HG03097 (cell line): Measurements from ENCODE around the gene NECTIN2.

Source experiments
- ATAC-seq: cut with Tn5 transposase; IDR thresholded peaks from one replicate; pipeline ENCODE4 v1.9.1; 2021; ENCODE audit not compliant: unreplicated experiment, low FRiP score

The NECTIN2 gene

DNA sequence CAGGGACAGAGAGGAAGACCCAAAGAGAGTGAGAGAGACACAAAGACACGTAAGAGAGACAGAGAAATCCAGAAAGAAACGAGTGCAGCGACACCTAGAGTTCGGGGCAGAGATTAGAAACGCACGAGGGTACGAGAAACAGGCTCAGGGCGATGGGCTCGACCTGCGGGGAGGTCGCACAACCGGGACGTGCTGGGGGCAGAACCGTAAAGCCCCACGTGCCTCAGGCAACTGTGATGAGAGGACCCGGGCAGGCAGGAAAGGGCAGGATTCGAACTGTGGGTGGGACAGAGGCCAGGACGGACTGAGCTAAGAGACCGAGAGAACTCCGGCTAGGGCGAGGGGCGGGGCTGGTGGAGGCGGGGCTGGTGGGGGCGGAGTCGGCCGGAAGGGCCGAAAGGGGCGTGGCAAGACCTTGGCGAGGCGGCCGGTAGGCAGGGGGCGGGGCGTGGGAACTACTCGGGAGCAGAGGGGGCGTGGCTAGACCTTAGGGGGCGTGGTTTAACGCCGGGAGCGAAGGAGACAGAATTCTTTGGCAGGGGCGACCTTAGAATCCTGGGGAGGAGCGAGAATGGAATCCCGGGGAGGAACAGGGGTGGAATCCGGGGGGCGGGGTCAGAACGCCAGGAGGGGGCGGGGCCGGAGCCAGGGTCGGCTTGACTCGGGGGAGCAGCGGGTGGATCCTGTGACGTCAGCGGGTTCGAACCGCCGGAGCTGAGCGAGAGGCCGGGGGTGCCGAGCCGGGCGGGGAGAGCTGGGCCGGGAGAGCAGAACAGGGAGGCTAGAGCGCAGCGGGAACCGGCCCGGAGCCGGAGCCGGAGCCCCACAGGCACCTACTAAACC lies at the start of gene NECTIN2:
NECTIN2 (plus strand) TSS at position 686 of the 843 bp plus-strand sequence. CDS start 229 bp downstream, outside the sequence.
- no peak for ATAC-seq

DNA sequence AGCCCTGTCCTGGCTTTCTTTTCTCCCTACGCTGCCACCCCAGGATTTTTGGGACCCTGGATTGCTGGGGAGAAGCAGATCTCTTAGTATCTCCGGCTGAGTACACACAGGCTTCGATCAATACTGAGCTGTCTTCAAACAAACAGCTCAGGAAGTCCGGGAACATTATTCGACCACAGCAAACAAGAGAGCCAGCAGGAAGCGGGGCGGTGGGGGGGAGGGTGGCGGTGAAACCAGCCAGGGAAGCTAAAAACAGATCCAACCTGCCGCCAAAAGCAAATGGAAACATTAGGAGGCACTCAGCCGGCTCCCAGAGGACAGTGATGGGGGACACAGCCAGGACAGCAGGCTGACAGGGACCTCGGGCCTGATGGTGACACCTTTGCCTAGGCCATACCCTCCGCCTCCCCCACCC lies 49.4 kb upstream of the NECTIN2 start:
- no peak for ATAC-seq

DNA sequence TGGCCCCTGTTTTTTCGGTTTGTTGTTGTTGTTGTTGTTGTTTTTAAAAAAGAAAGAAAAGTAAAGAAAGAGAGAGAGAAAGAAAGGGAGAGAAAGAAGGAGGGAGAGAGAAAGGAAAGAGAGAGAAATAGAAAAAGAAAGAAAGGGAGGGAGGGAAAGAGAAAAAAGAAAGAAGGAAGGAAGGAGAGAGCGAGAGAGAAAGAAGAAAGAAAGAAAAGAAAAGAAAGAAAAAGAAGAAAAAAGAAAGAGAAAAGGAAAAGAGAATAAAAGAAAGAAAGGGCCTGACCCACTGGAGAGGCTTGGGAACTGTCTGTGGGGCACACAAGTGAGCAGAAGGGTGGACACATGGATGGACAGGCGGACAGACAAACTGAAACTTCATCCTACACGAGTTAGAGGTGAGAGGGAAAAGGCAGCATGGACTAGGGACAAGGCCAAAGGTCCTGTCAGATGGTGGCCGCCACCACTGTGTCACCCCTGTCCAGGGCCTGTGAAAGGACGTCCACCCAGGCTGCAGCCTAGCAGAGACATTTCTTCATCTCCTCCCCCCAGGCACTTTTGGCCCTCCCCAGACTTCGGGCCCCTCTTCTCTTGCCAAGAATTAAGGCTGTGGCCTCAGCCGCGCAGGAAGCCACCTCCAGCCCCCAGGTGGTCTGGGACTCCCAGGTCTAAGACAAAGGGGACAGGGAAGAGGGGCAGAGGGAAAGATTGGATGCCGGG lies 46.3 kb upstream of the NECTIN2 start:
- ATAC-seq, result no peak

DNA sequence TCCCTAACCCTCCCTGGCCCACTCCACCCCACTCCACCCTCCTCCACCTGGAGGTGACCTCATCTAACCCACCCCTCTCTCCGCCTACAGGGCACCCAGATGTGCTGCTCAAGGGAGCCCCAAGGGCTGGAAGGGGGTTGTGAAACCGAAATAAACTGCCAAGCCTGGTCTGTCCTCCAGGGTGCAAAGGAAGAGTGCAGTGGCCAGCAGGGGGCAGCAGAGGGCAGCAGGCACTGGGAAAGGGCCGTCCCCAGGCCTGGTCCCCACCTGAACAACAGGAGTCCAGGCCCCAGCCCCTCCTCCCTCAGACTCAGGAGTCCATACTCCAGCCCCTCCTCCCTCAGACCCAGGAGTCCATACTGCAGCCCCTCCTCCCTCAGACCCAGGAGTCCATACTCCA lies 45.6 kb upstream of the NECTIN2 start:
- no peak for ATAC-seq

DNA sequence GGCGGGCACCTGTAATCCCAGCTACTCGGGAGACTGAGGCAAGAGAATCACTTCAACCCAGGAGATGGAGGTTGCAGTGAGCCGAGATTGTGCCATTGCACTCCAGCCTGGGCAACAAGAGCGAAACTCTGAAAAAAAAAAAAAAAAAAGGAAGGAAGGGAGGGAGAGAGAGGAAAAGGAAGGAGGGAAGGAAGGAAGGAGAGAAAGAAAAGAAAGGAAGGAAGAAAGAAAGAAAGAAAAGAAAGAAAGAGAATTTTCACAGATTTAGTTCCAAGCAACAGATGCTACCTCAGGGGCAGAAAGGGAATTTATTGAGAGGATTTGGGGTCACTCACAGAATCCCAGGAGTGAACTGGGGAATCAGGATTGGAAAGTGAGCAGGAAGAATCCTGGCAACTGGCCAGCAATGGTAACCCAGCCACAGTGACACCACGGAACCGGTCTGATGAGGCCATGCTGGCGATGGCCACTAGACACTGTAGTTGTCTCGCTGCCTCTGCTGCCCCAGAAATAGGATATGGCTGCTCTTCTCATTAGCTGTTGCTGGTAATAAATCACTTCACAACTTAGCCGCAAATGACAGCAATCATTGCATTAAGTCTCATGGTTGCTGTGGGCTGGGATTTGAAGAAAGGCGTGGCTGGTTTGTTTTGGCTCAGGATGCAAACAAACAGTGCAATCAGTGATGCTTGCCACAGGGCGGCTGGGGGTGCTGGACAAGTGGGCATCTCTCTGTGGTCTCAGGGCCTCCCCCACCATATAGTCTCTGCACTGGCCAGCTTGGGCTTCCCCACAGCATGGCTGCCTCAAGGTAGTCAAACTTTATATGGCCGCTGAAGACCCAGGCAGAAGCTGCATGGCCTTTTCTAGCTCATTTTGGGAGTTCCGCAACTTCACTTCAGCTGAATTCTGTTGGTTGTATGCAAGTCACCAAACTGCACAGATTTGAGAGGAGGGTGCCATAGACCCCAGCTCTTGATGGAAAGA lies 42.4 kb upstream of the NECTIN2 start:
- no peak for ATAC-seq

DNA sequence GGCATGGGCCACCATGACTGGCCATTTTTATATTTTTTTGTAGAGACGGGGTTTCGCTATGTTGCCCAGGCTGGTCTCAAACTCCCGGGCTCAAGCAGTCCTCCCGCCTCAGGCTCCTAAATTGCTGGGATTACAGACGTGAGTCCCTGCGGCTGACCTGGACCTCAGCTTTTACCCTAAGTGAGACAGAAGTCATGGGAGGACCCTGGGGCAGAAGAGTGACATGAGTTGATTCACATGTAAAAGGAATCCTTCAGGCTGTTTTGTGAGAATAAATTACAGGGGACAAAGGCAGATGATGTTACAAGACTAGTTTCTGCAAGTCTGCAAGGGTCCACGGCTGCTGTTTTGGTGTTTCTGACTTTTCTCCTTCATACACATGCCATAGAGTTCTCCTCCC lies 39.8 kb upstream of the NECTIN2 start:
- no peak for ATAC-seq

DNA sequence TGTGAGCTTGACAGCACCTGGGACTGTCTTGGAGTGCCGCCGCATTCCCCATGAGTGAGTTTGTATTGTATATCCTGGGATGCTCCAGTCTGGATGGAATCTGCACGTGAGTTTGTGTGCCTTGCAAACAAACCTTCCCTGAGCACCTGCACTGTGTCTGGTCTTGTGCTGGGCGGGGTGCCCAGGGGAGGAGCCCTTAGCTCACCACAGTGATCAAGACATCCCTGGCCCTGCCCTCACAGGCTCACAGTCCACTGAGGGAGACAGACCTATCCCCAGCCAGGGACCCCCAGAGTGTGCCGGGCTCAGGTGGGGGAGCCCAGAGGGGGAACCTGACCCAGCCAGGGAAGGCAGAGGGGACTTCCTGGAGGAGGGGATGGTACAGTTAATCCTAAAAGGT lies 38.9 kb upstream of the NECTIN2 start:
- no peak for ATAC-seq

DNA sequence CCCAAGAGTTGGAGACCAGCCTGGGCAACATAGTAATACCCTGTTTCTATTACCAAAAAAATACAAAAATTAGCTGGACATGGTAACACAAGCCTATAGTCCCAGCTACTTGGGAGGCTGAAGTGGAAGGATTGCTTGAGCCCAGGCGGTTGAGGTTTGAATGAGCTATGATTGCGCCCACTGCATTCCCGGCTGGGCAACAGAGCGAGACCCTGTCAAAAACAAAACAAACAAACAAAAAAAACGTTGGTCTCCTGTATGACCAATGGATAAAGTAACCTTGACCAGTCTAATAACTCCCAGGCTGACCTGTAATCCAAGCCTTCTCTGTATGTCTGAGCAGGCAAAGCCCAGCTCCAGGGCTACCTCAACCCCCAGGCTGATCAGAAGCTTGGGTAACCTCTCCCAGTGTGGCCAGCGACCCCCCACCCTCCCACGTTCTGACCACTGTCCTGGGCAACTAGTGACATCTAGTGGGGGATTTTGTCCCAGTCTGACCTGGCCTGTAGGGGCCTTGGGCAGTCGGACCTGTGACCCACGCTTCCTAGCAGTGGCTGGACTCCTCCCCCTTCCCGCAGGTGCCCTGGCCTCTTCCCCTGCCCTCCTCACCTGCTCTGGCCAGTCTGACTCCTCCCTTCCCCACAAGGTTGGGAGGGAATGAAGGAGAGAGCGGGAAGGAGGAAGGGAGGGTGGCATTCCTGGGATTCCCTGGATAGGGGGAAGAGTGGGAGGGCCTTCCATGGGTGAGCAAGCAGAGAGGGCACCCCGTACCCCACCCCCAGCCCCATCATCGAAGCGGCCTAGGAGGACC lies 38.2 kb upstream of the NECTIN2 start:
- ATAC-seq, result no peak

DNA sequence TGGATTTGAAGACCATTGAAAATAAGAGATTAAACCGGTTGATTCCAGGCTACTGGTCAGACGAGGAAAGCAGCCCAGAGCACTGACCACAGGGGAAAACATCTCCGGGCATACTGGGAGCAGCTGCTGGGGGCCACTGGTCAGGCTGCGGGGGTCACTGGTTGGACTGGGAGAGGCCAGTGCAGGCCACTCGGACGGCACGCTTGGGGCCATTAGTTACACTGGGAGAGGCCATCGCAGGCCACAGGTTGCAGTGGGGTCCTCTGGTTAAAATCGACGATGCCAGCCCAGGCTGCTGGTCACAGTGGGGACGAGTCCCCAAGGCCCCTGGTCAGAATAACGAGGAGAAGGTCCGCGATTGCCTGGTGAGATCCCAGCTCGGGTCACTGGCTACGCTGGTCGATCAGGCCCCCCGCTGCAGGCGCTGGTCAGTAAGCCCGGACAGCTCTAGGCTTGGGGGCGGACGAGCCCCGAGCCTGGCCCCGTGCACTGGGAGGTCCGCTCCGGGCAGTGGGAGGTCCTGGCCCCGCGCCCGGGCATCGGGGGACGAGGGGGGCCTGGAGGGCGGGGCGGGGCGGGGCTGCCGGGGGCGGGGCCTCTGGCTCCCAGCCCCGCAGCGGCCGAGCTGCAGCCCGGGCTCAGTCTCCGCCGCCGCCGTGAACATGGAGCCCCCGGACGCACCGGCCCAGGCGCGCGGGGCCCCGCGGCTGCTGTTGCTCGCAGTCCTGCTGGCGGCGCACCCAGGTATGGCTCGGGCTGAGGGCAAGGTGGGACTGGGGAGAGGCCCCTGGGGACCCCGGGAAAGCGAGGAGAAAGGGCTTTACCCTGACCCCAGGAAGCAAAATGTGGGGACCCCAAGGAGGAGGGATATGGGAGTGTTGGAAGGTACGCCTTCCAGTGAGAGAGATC lies 37.4 kb upstream of the NECTIN2 start, which contains the start of gene BCAM:
BCAM (plus strand) TSS at position 641 of the 909 bp plus-strand sequence; CDS start at position 663, 22 bp downstream.
- no peak for ATAC-seq

DNA sequence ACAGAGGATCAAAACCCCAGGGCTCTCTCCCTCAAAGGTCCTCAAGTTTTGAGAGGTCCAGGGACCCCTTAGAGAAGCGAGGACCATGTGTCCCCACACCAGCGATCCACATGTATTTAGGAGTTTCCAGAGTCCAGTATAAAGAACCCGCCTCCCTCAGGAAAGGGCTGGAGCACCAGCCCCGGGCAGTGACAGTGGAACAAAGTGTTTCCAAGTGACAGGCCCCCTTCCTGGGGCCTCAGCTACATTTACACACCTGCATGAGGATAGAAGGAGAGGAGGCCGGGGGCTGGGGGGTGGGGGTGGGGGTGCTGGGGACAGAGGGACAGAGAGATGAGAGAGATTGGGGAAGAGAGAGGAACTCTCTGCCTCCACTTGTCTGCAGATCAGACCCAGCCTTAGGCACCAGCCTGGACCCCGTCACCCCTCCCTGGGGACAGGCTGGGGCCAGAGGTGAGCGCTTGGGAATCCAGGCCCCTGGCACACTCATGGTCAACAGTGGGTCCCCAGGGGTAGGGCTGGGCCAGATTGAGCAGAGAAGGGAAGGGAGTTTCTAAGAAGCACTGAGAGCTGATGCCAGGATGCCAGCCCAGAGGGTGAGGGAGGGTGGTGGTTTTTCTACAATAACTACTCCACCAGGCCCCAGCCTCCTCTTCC lies 36.4 kb upstream of the NECTIN2 start:
- ATAC-seq, result no peak

DNA sequence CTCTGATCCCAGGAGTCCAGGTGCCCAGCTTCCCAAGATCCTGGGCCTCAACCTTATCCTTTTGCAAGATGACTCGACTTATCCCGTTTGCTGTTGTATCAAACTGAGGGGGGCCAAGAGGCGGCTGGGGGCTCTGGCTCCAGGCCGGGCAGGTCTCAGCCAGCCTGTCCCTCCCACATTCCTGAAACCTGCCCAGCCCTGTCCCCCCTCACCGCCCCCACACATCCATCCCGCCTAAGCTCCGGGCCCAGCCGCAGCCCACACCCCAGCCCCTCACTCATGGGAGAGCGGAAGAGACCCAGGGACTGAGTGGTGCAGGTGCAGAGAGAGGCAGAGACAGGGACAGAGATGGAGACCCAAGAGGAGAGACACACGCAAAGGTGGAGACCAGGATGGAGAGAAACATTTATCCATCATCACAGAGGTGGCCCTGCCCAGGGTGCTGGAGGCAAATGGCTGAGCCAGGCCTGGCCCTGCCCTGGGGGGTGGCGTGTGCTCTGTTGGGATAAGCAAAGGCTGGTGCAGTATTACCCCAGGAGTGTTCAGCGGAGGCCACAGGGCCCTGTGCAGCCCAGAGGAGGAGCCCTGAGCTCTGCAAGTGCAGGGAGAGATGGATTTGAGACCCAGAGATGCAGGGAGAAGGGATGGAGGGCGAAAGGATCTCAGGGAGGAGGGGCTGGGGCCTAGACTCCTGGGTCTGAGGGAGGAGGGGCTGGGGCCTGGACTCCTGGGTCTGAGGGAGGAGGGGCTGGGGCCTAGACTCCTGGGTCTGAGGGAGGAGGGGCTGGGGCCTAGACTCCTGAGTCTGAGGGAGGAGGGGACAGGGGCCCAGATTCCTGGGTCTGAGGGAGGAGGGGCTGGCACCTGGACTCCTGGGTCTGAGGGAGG lies 35.6 kb upstream of the NECTIN2 start:
- ATAC-seq, result no peak

DNA sequence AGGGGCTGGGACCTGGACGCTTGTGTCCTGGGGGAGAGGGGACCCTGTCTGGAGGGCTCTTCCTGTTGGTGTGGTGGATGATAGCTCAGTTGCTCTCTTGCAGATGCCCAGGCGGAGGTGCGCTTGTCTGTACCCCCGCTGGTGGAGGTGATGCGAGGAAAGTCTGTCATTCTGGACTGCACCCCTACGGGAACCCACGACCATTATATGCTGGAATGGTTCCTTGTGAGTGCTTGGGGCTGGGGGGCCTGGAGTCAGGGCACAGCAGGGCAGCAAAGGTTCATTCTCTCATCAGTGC lies 35.0 kb upstream of the NECTIN2 start:
- ATAC-seq, result no peak

DNA sequence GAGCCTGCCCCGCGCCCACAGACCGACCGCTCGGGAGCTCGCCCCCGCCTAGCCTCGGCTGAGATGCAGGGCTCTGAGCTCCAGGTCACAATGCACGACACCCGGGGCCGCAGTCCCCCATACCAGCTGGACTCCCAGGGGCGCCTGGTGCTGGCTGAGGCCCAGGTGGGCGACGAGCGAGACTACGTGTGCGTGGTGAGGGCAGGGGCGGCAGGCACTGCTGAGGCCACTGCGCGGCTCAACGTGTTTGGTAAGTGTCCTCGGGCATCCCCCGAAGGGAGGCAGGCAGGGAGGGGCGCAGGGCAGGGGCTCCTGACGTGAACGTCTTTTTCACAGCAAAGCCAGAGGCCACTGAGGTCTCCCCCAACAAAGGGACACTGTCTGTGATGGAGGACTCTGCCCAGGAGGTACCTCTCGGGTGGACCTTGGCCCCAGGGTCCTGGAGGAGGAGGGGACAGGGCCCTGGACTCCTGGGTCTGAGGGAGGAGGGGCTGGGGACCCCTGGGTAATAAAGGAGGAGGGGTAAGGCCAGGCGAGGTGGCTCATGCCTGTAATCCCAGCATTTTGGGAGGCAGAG lies 33.9 kb upstream of the NECTIN2 start:
- no peak for ATAC-seq

DNA sequence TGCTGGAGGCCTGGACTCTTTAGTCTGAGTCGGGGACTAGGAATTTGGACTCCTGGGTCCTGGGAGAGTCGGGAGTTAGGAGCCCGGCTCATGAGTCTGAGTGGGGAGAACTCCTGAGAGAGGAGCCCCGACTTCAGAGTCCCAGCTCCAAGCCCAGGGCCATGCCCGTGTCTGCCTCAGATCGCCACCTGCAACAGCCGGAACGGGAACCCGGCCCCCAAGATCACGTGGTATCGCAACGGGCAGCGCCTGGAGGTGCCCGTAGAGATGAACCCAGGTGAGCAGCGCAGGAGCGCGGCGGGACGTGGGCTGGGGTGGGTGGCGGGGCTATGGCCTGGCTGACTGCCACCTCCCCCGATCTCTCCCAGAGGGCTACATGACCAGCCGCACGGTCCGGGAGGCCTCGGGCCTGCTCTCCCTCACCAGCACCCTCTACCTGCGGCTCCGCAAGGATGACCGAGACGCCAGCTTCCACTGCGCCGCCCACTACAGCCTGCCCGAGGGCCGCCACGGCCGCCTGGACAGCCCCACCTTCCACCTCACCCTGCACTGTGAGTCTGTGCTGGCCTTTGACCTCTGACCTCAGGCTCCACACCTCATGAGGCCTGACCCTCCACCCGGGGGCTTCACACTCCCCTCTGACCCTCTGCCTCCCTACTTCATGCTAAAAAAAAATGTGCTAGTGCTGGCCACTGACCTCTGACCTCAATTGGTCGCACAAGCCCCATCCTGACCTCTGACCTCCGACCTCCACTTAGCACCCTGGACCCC lies 32.8 kb upstream of the NECTIN2 start:
- ATAC-seq, result no peak

DNA sequence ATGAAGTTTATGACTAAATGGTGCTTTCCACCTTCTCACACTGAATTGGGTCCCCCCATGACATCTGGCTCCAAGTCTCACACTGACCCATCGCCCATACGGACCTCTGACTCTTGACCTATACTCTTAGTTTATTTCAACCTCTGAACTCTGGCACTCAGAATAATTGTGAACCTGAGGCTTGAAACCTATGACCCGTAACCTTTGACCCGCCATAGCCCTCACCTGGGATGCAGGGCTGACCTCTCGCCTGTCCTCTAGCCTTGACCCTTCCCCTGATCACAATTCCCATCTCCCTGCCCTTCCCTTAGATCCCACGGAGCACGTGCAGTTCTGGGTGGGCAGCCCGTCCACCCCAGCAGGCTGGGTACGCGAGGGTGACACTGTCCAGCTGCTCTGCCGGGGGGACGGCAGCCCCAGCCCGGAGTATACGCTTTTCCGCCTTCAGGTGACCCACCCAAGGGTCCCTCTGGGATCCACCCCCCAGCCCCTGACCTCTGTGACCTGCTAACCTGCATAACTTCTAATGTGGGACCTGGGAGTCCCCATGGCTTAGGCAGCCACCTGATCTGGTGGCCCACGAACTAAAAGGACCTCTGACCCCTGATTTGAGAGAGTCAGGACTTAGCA lies 32.1 kb upstream of the NECTIN2 start:
- ATAC-seq, result no peak

DNA sequence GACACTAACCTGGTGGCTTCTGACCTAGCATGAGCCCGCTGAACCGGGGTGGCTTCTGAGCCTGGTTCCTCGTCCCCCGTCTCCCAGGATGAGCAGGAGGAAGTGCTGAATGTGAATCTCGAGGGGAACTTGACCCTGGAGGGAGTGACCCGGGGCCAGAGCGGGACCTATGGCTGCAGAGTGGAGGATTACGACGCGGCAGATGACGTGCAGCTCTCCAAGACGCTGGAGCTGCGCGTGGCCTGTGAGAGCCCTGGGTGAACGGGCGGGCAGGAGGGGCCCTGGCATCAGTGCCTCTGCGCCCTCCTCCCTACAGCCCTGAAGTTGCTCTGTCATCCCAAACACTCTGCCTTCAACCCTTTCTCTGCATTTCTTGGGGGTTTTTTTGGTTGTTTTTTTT lies 31.6 kb upstream of the NECTIN2 start:
- no peak for ATAC-seq
